Activated CD4-positive, alpha-beta T cell treated with anti-CD3 and anti-CD28 coated beads for 36 hours (primary cell): ENCODE results near the gene GLS2. TPM values are rescaled to one million over a fixed set of nuclear protein-coding genes. Genes with fewer than 3 reads are reported as not detected.
A peak's percentile ranks its signal among the peaks of the same experiment; 100 is the strongest.

Experiments used
- ATAC-seq: fragments of 200-7000 bp; cut with Tn5 transposase; one replicate; pipeline ENCODE4 v1.10.0; 2021; ENCODE audit warnings: mild to moderate bottlenecking, moderate library complexity
- CTCF ChIA-PET: fragments of 350-600 bp; sonication (Branson Sonifier 250); formaldehyde crosslinking; loops from one replicate; lab custom pipeline; 2021; ENCODE audit warnings: antibody characterized with exemption; lab: Charles Lee
- POLR2A ChIA-PET: fragments of 350-600 bp; sonication (Branson Sonifier 250); formaldehyde crosslinking; loops from one replicate; lab custom pipeline; 2021; ENCODE audit warnings: antibody characterized with exemption, inconsistent platforms; lab: Charles Lee
- DNase-seq: peaks from one replicate; pipeline ENCODE4 v3.0.0-alpha.2; 2020
- H3K27ac Mint-ChIP-seq: one replicate; pipeline ENCODE4 v1.8.0; 2021; ENCODE audit warnings: mixed read lengths
- H3K27me3 Mint-ChIP-seq: one replicate; pipeline ENCODE4 v1.8.0; 2021; ENCODE audit warnings: mixed read lengths
- H3K36me3 Mint-ChIP-seq: one replicate; pipeline ENCODE4 v1.8.0; 2021; ENCODE audit warnings: low read depth, mixed read lengths
- H3K4me1 Mint-ChIP-seq: one replicate; pipeline ENCODE4 v1.8.0; 2021; ENCODE audit warnings: mixed read lengths
- H3K4me3 Mint-ChIP-seq: one replicate; pipeline ENCODE4 v1.8.0; 2021; ENCODE audit warnings: mild to moderate bottlenecking, moderate library complexity, mixed read lengths
- H3K9me3 Mint-ChIP-seq: one replicate; pipeline ENCODE4 v1.8.0; 2021; ENCODE audit warnings: low read depth, mixed read lengths
- intact Hi-C, 2 experiments: fragments of 100-400 bp; cut with DNase I in 1 of 2; cut with micrococcal nuclease in 1 of 2; formaldehyde crosslinking; loops; one replicate each; pipeline versions ENCODE4 v1.14.2 to v1.15.1; 2022 to 2024; cut with DNase I, micrococcal nuclease
- total RNA-seq, 2 experiments: library from RNA; stranded (reverse); gene quantifications; one replicate each; pipeline ENCODE4 v1.2.3, GENCODE V29; 2021

GLS2 gene
- total RNA-seq = 1 to 10 TPM; 8.7 TPM

- Mint-ChIP-seq H3K36me3 (no peaks in the 10 kb centered on the region), H3K4me3 (peak within 1 kb of the TSS; percentile 74), H3K9me3 (no peaks in the 10 kb centered on the region), H3K27me3 (peaks cover 34% of the 10 kb centered on the region), H3K27ac (peak within 1 kb of the TSS; percentile 73), H3K4me1 (peaks cover 16% of the 10 kb centered on the region)
- intact Hi-C loops = loop anchor here in 1 of 2 experiments (1.0 kb wide), 2 partner anchors 20 to 39 kb away; partner anchors contain the start of genes SPRYD4 and TIMELESS
- POLR2A ChIA-PET = interaction anchor here (0.8 to 1.1 kb wide), 3 partner anchors 10 to 1120 kb away, joined by 3 to 7 read pairs (median 4); no protein-coding TSS in a partner anchor
- ATAC-seq (peak; percentile 97), DNase-seq (peak; percentile 85)
- CTCF ChIA-PET = interaction anchor here (0.6 to 1.8 kb wide), 7 partner anchors 8 to 423 kb away, joined by 3 to 5 read pairs (median 3); no protein-coding TSS in a partner anchor
Measured at GRCh38 chr12:56488041-56488955, at the start of gene GLS2. Gene GLS2 (minus strand): TSS chr12:56488161. CDS start chr12:56488118, 43 bp downstream.

DNA sequence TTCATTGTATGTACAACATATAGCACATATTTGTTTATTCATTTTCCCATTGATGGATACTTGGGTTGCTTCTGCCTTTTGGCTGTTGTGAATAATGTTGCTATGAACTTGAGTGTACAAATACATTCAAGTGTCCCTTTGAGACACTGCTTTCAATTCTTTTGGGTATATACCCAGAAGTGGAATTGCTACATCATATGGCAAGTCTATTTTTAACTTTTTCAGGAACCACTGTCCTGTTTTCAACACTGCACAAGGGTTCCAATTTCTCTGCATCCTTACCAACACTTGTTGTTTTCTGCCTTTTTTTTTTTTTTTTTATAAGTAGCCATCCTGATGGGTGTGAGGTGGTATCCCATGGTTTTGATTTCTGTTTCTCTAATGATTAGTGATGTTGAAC is 49.6 kb upstream of the GLS2 start:
- ATAC-seq (no peak), DNase-seq (no peak)
- Mint-ChIP-seq H3K36me3 (no peaks in the 10 kb centered on the region), H3K4me3 (no peak overlapping the region), H3K9me3 (no peaks in the 10 kb centered on the region), H3K27ac (no peak overlapping the region), H3K4me1 (no peaks in the 10 kb centered on the region), H3K27me3 (no peaks in the 10 kb centered on the region)
- intact Hi-C loops = no loop called here
- ChIA-PET CTCF (no interaction called here), POLR2A (no interaction called here)

GRCh38 chr12:56530390-56531055 is 42.6 kb upstream of the GLS2 start:
- H3K9me3 Mint-ChIP-seq = no peaks in the 10 kb centered on the region
- no peak overlapping the region for H3K4me3 Mint-ChIP-seq
- intact Hi-C loops = no loop called here
- H3K27ac Mint-ChIP-seq = no peak overlapping the region
- no peaks in the 10 kb centered on the region for H3K36me3 Mint-ChIP-seq
- POLR2A ChIA-PET = no interaction called here
- CTCF ChIA-PET = interaction anchor here (0.6 to 1.2 kb wide), 4 partner anchors 8 to 60 kb away, joined by 3 to 4 read pairs (median 3); partner anchors contain the start of gene RBMS2
- ATAC-seq = no peak
- DNase-seq = no peak
- H3K27me3 Mint-ChIP-seq = no peaks in the 10 kb centered on the region
- no peaks in the 10 kb centered on the region for H3K4me1 Mint-ChIP-seq

GRCh38 chr12:56529656-56530055 is 41.7 kb upstream of the GLS2 start:
- Mint-ChIP-seq H3K27ac (no peak overlapping the region), H3K4me1 (no peaks in the 10 kb centered on the region), H3K27me3 (no peaks in the 10 kb centered on the region), H3K36me3 (no peaks in the 10 kb centered on the region), H3K9me3 (no peaks in the 10 kb centered on the region), H3K4me3 (no peak overlapping the region)
- intact Hi-C loops = no loop called here
- POLR2A ChIA-PET = no interaction called here
- ATAC-seq (no peak), DNase-seq (no peak)
- CTCF ChIA-PET = interaction anchor here (0.5 to 1.0 kb wide), 4 partner anchors 11 to 267 kb away, joined by 3 to 4 read pairs (median 3); no protein-coding TSS in a partner anchor

DNA sequence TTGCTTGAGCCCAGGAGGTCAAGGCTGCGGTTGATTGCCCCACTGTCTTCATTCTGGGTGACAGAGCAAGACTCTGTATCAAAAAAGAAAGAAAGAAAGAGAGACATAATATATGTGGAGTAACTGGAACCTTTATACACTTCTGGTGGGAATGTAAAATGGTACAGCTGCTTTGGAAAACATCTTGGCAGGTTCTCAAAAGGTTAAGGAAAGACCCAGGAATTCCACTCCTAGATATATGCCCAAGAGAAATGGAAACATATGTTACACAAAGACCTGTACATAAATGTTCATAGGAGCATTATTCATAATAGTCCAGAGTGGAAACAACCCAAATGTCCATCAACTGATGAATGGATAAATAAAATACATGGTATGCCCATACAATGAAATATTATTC is 40.9 kb upstream of the GLS2 start:
- no peak for DNase-seq
- CTCF ChIA-PET = interaction anchor here (0.6 to 1.0 kb wide), 4 partner anchors 15 to 106 kb away, joined by 3 read pairs; no protein-coding TSS in a partner anchor
- H3K4me1 Mint-ChIP-seq = no peaks in the 10 kb centered on the region

DNA sequence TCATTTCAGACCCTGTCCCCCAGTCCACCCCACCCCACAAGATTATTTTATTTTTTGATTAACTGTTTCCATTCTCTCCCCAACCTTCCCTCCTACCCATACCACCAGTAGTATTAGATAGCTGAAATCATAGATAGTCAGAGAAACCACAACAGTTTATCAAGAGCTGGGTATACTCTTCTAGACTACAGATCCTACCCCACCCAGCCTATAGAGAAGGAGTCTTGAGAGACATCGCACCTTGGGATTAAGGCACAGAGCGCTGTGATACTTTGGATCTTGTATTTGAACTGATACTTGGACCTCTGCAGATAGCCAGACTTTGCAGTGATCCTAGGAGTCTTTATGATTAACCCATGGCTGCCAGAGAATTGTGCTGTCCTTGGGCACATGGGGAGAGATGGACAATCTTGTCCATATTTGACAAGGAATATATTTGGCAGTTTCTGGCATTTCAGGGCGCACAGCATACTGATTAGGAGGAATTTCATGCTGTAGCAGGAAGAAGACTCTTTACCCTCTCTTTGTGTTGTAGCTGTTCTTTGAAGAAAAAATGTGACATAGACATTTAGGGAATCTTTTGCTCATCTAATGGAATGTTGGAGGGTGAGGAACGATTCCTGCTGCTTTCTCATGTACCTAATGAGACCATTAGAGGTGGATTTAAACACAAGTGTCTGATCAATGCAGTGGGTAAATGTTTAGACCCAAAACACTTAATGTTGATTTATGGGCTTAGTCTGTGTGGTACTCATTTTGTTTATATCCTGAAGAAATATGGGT is 34.6 kb upstream of the GLS2 start:
- H3K4me3 Mint-ChIP-seq = peak overlapping the region; percentile 75
- peak; percentile 43 for ATAC-seq
- intact Hi-C loops = loop anchor here in 1 of 2 experiments (1.0 kb wide), 1 partner anchor 108 kb away; the partner anchor contains the start of gene BAZ2A
- no peaks in the 10 kb centered on the region for H3K27me3 Mint-ChIP-seq
- H3K9me3 Mint-ChIP-seq = no peaks in the 10 kb centered on the region
- no peaks in the 10 kb centered on the region for H3K36me3 Mint-ChIP-seq
- no peak for DNase-seq
- ChIA-PET POLR2A (interaction anchor here (0.6 to 0.7 kb wide), 2 partner anchors 67 to 578 kb away, joined by 3 to 4 read pairs; no protein-coding TSS in a partner anchor), CTCF (interaction anchor here (0.5 to 4.1 kb wide), 20 partner anchors 8 to 363 kb away, joined by 3 to 25 read pairs (median 4); no protein-coding TSS in a partner anchor)
- H3K27ac Mint-ChIP-seq = peak overlapping the region; percentile 79
- H3K4me1 Mint-ChIP-seq = peaks cover 29% of the 10 kb centered on the region

More for the DNA sequence above, 40.9 kb upstream of the GLS2 start:
- Mint-ChIP-seq H3K27me3 (no peaks in the 10 kb centered on the region), H3K36me3 (no peaks in the 10 kb centered on the region), H3K27ac (no peak overlapping the region), H3K4me3 (no peak overlapping the region), H3K9me3 (no peaks in the 10 kb centered on the region)
- intact Hi-C loops = no loop called here
- no peak for ATAC-seq
- POLR2A ChIA-PET = interaction anchor here (0.6 kb wide), 2 partner anchors 25 to 134 kb away, joined by 3 read pairs; no protein-coding TSS in a partner anchor

DNA sequence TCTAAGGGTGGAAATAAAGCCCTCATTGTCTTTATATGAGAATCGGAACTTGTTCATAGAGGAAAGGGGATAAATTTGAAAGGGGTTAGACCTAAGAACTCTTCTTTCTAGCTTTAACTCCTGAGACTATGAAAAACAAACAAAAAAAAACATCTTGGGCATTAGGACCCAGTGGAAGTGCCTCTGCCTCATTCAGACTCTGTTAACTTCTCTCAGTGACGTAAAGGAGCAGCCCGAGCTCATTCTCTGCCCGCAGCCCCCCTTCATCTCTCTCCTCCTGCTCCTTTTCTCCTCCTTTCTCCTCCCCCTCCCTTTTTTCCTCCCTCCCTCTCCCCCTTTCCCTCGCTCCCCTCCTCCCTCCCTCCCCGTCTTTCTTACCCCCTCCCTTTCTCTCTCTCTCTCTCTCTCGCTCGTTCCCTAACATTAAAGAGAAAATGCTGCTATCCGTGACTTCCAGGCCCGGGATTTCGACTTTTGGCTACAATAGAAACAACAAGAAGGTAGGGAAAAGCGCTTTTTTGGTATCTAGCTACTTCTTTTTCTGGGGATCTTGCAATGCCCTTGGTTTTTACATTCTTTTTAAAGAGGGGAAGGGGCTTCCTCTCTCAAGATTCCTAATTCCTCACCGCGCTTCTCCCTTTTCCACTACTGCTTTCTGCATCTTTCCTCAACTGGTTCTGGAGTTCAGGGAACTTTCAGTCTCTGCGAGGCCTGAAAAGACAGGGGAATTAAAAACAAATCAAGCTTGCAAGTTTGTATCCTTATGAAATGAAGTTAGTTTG is 33.8 kb upstream of the GLS2 start, which contains the start of gene RBMS2:
Gene RBMS2, plus strand, starts transcription at position 231 of the 782 bp plus-strand sequence. Its CDS starts 204 bp downstream, at position 435.
- H3K27me3 Mint-ChIP-seq = no peaks in the 10 kb centered on the region
- peak within 1 kb of the TSS; percentile 75 for H3K4me3 Mint-ChIP-seq
- DNase-seq = peak; percentile 66
- ChIA-PET CTCF (interaction anchor here (0.6 to 4.1 kb wide), 18 partner anchors 9 to 299 kb away, joined by 3 to 25 read pairs (median 4); partner anchors contain the start of gene IL23A), POLR2A (interaction anchor here (0.5 to 1.0 kb wide), 5 partner anchors 52 to 590 kb away, joined by 3 to 4 read pairs (median 3); no protein-coding TSS in a partner anchor)
- H3K36me3 Mint-ChIP-seq = no peaks in the 10 kb centered on the region
- H3K9me3 Mint-ChIP-seq = no peaks in the 10 kb centered on the region
- H3K4me1 Mint-ChIP-seq = peaks cover 29% of the 10 kb centered on the region
- ATAC-seq = peak; percentile 90
- H3K27ac Mint-ChIP-seq = peak within 1 kb of the TSS; percentile 79
- intact Hi-C loops = loop anchor here in 1 of 2 experiments (1.0 kb wide), 1 partner anchor 109 kb away; the partner anchor contains the start of gene BAZ2A

DNA sequence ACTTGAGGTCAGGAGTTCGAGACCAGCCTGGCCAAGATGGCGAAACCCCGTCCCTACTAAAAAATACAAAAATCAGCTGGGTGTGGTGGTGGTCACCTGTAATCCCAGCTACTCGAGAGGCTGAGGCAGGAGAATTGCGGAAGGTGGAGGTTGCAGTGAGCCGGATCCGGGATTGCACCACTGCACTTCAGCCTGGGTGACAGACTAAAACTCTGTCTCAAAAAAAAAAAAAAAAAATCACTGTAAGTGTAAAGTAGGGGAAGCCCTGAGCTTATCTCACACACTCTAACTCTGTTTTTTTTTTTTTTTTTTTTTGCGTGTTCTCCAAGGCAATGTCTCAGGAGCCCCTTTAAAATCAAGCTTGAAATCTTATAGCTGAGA is 33.2 kb upstream of the GLS2 start:
- DNase-seq (no peak), ATAC-seq (peak; percentile 23)
- Mint-ChIP-seq H3K4me3 (peak overlapping the region; percentile 75), H3K9me3 (no peaks in the 10 kb centered on the region), H3K4me1 (peaks cover 29% of the 10 kb centered on the region), H3K27ac (peak overlapping the region; percentile 12), H3K27me3 (no peaks in the 10 kb centered on the region), H3K36me3 (no peaks in the 10 kb centered on the region)
- intact Hi-C loops = no loop called here
- ChIA-PET CTCF (interaction anchor here (0.6 to 4.1 kb wide), 13 partner anchors 8 to 595 kb away, joined by 3 to 25 read pairs (median 5); partner anchors contain the start of gene IL23A), POLR2A (interaction anchor here (0.6 to 1.0 kb wide), 3 partner anchors 51 to 591 kb away, joined by 3 to 4 read pairs (median 3); no protein-coding TSS in a partner anchor)

- intact Hi-C loops = no loop called here
- POLR2A ChIA-PET = interaction anchor here (0.6 kb wide), 1 partner anchor 647 kb away, joined by 6 read pairs; no protein-coding TSS in a partner anchor
- no peaks in the 10 kb centered on the region for H3K9me3 Mint-ChIP-seq
- H3K4me1 Mint-ChIP-seq = peaks cover 29% of the 10 kb centered on the region
- no peaks in the 10 kb centered on the region for H3K36me3 Mint-ChIP-seq
- CTCF ChIA-PET = interaction anchor here (0.6 to 4.1 kb wide), 6 partner anchors 7 to 596 kb away, joined by 3 to 25 read pairs (median 10); no protein-coding TSS in a partner anchor
- no peak for DNase-seq
- H3K27ac Mint-ChIP-seq = peak overlapping the region; percentile 12
- no peak for ATAC-seq
- H3K4me3 Mint-ChIP-seq = no peak overlapping the region
- H3K27me3 Mint-ChIP-seq = no peaks in the 10 kb centered on the region
Measured at GRCh38 chr12:56520506-56520905, 32.5 kb upstream of the GLS2 start.
